IPS-11a (cell line): ENCODE measurements around the gene NPVF.

Experiments
- H3K4me3 ChIP-seq: one replicate; pipeline ENCODE4 v1.5.1; 2013; ENCODE audit warnings: low read depth, low read length, control low read depth

The NPVF gene

DNA sequence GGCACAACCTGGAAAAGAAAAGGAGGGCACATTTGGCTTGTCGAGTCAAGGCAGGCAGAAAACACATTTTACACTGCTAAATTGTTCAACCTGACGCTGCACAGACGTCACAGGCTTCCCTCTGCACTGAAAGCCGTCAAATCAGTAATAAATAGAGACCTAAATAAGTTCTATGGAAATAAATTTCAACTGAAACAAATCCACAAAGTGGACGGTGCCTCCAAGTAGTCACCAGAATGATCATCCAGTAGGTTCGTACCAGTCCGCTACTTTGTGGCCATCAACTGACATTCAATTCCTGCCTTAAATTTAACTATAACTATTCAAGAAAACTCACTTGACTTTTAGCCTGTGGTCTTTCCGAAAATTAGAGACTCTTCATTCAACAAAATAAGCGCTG, 49.0 kb downstream of the NPVF start:
- peak overlapping the region; percentile 59 for H3K4me3 ChIP-seq
